Right atrium auricular region (tissue), 2 donors: ENCODE data around the gene LFNG. TPM values are rescaled to one million over a fixed set of nuclear protein-coding genes. Genes with fewer than 3 reads are reported as not detected.

ENCODE experiments used
- DNase-seq: peaks from one replicate; pipeline ENCODE4 v3.0.0-alpha.2; 2019; ENCODE audit warnings: low spot score
- H3K27ac ChIP-seq, 2 donors: fragments of 200-600 bp; sonication (generic); 1 replicate in 1 of 2; 2 replicates in 1 of 2; pipeline ENCODE4 v1.5.1; 2016 to 2019
- H3K27me3 ChIP-seq, 2 donors: fragments of 200-600 bp; sonication (generic); one replicate each; pipeline versions ENCODE4 v1.5.1 to v1.6.0; 2017 to 2019
- H3K36me3 ChIP-seq: fragments of 200-600 bp; sonication (generic); one replicate; pipeline ENCODE4 v1.5.1; 2016
- H3K4me1 ChIP-seq, 2 donors: fragments of 200-600 bp; sonication (generic); one replicate each; pipeline versions ENCODE4 v1.5.1 to v1.6.0; 2017 to 2019
- H3K4me3 ChIP-seq, 2 donors: fragments of 200-600 bp; sonication (generic); 1 replicate in 1 of 2; 2 replicates in 1 of 2; pipeline ENCODE4 v1.5.1; 2017 to 2019; ENCODE audit warnings: mild to moderate bottlenecking in 1 of 2, moderate library complexity in 1 of 2
- H3K9me3 ChIP-seq, 2 donors: fragments of 200-600 bp; sonication (generic); one replicate each; pipeline ENCODE4 v1.5.1; 2019
- CTCF ChIP-seq, 2 donors: fragments of 200-600 bp; sonication (generic); IDR thresholded peaks; one replicate each; pipeline ENCODE4 v1.5.1; 2019; ENCODE audit warnings: antibody characterized with exemption in 2 of 2
- total RNA-seq, 2 donors: library from RNA; depleted of rRNA; stranded (reverse); fragments of >200 nt; gene quantifications; one replicate each; pipeline ENCODE4 v1.1.0, GENCODE V29; 2016

LFNG gene
- total RNA-seq, 2 donors from 2014 or later, result 3.8 to 4.3 TPM

- no peak for DNase-seq
- peaks cover 62% of the 10 kb centered on the region for H3K36me3 ChIP-seq
These were observed 27.4 kb downstream of the LFNG start for GRCh38 chr7:2546776-2547586.

GRCh38 chr7:2551418-2551817 lies 31.8 kb downstream of the LFNG start:
- no peak for DNase-seq

More at GRCh38 chr7:2546776-2547586, 27.4 kb downstream of the LFNG start:
- Histone ChIP-seq H3K4me1 (no peaks in the 10 kb centered on the region), H3K27me3 (no peaks in the 10 kb centered on the region), H3K9me3 (no peaks in the 10 kb centered on the region), H3K27ac (no peak overlapping the region), H3K4me3 (no peak overlapping the region)
- TF ChIP-seq CTCF (IDR thresholded peaks at IDR 0.05), result no peak

GRCh38 chr7:2553108-2553507 lies 33.5 kb downstream of the LFNG start:
- TF ChIP-seq CTCF (IDR thresholded peaks at IDR 0.05), result no peak
- H3K4me3 ChIP-seq, result no peak overlapping the region
- DNase-seq, result no peak
- no peaks in the 10 kb centered on the region for H3K9me3 ChIP-seq
- H3K36me3 ChIP-seq, result peaks cover 7% of the 10 kb centered on the region
- no peak overlapping the region for H3K27ac ChIP-seq
- peaks cover 0 to 26% of the 10 kb centered on the region in 2 donors for H3K4me1 ChIP-seq
- H3K27me3 ChIP-seq, result no peaks in the 10 kb centered on the region

More at GRCh38 chr7:2551418-2551817, 31.8 kb downstream of the LFNG start:
- TF ChIP-seq CTCF (IDR thresholded peaks at IDR 0.05), result no peak
- Histone ChIP-seq H3K4me1 (peaks cover 0 to 22% of the 10 kb centered on the region in 2 donors), H3K9me3 (no peaks in the 10 kb centered on the region), H3K27ac (no peak overlapping the region), H3K4me3 (no peak overlapping the region), H3K27me3 (no peaks in the 10 kb centered on the region), H3K36me3 (peaks cover 24% of the 10 kb centered on the region)

GRCh38 chr7:2553831-2554581 lies 34.4 kb downstream of the LFNG start:
- no peak for DNase-seq
- H3K36me3 ChIP-seq, result no peaks in the 10 kb centered on the region
- H3K4me3 ChIP-seq, result peak overlapping the region; percentile 81 to 97
- H3K9me3 ChIP-seq, result no peaks in the 10 kb centered on the region
- H3K27me3 ChIP-seq, result no peaks in the 10 kb centered on the region
- no peak overlapping the region for H3K27ac ChIP-seq
- H3K4me1 ChIP-seq, result peaks cover 0 to 32% of the 10 kb centered on the region in 2 donors
- TF ChIP-seq CTCF (IDR thresholded peaks at IDR 0.05), result no peak

GRCh38 chr7:2554661-2555111 lies 35.1 kb downstream of the LFNG start:
- no peaks in the 10 kb centered on the region for H3K9me3 ChIP-seq
- no peaks in the 10 kb centered on the region for H3K27me3 ChIP-seq
- peak overlapping the region; percentile 95 to 96 for H3K27ac ChIP-seq
- no peak for TF ChIP-seq CTCF (IDR thresholded peaks at IDR 0.05)
- peaks cover 0 to 36% of the 10 kb centered on the region in 2 donors for H3K4me1 ChIP-seq
- no peak for DNase-seq
- no peaks in the 10 kb centered on the region for H3K36me3 ChIP-seq
- H3K4me3 ChIP-seq, result peak overlapping the region; percentile 81 to 97
